Thyroid gland (tissue), 4 donors: ENCODE data around the gene YTHDF2.
A peak's percentile ranks its signal among the peaks of the same experiment; 100 is the strongest.

Source experiments
- POLR2A ChIP-seq, 2 donors: fragments of 450-650 bp; IDR thresholded peaks; one replicate each; pipeline ENCODE4 v1.6.1; 2017; ENCODE audit warnings: antibody characterized with exemption in 2 of 2, mild to moderate bottlenecking in 2 of 2, moderate library complexity in 1 of 2
- TF ChIP-seq, protein P1 (sequence below), 6 experiments: fragments of 200-600 bp in 3 of 6; fragments of 450-650 bp in 3 of 6; sonication (generic) in 3 of 6; IDR thresholded peaks; one replicate each; pipeline ENCODE4 v1.5.1; 2016 to 2019; ENCODE audit warnings: antibody characterized with exemption in 6 of 6, mild to moderate bottlenecking in 2 of 6, inconsistent platforms in 1 of 6, moderate library complexity in 1 of 6

DNA sequence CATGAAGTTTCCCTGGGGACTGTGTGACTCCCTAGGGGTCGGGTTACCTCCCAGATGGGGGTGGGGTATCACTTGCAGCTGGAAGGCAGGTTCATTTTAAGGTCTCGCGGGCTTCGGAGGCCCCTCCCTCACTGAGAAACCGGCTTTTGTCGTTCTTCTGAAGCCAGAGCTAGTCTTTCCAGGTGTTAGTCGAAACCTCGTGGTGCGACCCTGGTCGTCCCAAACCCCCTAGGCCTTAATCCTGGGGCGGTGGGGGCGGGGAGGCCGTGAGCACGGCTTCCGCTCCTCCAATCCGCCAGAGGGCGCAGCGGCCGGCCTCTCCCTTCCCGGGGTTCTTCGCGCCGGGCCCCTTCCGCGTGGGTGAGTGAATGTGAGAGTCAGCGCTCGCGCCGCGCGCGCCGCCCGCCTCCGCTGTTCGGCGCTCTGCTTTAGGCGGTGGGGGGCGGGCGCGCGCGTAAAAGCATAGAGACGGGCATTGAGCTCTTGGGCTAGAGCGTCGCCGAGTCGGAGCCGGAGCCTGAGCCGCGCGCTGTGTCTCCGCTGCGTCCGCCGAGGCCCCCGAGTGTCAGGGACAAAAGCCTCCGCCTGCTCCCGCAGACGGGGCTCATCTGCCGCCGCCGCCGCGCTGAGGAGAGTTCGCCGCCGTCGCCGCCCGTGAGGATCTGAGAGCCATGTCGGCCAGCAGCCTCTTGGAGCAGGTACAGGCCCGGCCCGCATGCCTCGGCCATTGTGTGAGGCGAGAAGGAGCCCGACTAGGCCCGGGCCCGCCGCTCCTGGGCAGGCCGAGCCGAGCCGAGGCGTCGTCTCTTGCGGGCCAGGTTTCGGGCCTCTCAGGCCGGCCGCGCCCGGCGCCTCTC lies at the start of gene YTHDF2:
- TF ChIP-seq, protein P1, sequence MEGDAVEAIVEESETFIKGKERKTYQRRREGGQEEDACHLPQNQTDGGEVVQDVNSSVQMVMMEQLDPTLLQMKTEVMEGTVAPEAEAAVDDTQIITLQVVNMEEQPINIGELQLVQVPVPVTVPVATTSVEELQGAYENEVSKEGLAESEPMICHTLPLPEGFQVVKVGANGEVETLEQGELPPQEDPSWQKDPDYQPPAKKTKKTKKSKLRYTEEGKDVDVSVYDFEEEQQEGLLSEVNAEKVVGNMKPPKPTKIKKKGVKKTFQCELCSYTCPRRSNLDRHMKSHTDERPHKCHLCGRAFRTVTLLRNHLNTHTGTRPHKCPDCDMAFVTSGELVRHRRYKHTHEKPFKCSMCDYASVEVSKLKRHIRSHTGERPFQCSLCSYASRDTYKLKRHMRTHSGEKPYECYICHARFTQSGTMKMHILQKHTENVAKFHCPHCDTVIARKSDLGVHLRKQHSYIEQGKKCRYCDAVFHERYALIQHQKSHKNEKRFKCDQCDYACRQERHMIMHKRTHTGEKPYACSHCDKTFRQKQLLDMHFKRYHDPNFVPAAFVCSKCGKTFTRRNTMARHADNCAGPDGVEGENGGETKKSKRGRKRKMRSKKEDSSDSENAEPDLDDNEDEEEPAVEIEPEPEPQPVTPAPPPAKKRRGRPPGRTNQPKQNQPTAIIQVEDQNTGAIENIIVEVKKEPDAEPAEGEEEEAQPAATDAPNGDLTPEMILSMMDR (IDR thresholded peaks at IDR 0.05): peak; percentile 60 to 96 (median 92)
- peak; percentile 63 to 78 for TF ChIP-seq POLR2A (IDR thresholded peaks at IDR 0.05)
